Fibroblast of pulmonary artery (primary cell): ENCODE results near the gene S100A1.
A peak's percentile ranks its signal among the peaks of the same experiment; 100 is the strongest.

ENCODE experiments used
- DNase-seq: peaks from one replicate; pipeline ENCODE4 v3.0.0-alpha.2; 2010; ENCODE audit warnings: low read depth
- H3K4me3 ChIP-seq: replicated peaks from 2 replicates; pipeline ENCODE4 v1.5.1; 2011; ENCODE audit warnings: low read depth, mild to moderate bottlenecking, control low read depth, low read length, moderate library complexity
- TF ChIP-seq, protein P1 (sequence below): IDR thresholded peaks from 2 replicates; pipeline ENCODE4 v1.5.1; 2011; ENCODE audit warnings: mild to moderate bottlenecking, control low read depth, low read length, inconsistent platforms; ENCODE audit errors: missing control alignments

S100A1 gene

DNA sequence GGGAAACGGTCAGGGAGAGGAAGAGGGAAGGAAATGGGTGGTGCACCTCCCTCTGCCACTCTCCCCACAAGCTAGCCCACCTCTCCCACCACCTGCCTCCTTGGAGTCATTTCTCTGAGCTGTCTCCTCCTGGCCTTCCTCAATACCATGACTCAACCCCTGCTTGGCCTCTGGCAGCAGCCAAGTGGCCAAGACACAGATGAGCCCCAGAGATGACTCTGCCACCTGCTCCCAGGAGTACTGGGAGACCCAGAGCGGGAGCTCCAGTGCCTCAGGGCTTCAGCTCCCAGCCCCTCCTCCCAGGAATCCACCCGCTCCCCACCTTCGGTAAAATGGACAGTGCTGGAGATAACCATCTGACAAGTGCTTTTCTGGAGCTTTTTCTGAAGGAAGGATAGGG, 17.9 kb upstream of the S100A1 start:
- H3K4me3 ChIP-seq: peak overlapping the region; percentile 90
- TF ChIP-seq, protein P1, sequence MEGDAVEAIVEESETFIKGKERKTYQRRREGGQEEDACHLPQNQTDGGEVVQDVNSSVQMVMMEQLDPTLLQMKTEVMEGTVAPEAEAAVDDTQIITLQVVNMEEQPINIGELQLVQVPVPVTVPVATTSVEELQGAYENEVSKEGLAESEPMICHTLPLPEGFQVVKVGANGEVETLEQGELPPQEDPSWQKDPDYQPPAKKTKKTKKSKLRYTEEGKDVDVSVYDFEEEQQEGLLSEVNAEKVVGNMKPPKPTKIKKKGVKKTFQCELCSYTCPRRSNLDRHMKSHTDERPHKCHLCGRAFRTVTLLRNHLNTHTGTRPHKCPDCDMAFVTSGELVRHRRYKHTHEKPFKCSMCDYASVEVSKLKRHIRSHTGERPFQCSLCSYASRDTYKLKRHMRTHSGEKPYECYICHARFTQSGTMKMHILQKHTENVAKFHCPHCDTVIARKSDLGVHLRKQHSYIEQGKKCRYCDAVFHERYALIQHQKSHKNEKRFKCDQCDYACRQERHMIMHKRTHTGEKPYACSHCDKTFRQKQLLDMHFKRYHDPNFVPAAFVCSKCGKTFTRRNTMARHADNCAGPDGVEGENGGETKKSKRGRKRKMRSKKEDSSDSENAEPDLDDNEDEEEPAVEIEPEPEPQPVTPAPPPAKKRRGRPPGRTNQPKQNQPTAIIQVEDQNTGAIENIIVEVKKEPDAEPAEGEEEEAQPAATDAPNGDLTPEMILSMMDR: no peak
- no peak for DNase-seq

DNA sequence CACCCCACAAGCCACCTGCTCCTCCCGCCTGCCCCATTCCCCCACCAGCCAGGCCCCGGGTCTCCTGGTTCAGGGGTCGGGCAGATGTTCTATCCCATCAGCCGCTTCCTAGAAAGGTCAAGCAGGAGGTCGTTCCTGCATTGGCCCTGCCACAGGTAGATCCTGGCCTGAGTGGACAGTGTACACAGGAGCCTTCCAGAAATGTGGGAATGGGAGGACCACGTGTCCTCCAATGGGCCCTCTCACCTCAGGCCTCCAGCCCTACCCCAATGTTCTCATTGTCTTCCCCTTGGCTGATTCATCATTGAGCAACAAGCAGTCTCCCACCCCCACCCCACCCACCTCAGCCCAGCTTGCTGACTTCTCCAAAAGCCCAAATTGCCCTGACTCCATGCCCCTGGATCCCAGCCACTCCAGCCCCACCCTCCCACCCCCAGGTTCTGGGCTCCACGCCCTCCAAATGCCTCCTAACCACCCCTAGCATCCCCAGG, 17.4 kb upstream of the S100A1 start:
- DNase-seq: peak; percentile 61
- TF ChIP-seq, protein P1: no peak
- H3K4me3 ChIP-seq: peak overlapping the region; percentile 90

DNA sequence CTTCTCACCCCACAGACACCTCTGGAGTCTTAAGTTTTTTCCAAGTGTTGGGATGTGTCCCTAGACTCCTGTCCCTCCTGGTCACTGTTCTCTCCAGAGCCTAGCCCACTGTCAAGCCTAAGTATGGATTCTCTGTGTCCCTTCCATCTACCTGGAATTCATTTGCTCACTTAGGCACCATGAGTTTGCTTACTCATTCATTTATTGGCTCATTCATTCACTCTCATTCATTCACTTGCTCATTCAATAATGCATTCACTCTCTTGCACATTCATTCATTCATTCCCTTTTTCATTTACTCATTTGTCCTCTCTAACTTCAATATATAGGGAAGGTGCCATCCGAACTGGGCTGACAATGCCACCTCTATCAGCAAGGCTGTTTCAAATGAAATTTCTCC, 16.9 kb upstream of the S100A1 start:
- peak overlapping the region; percentile 90 for H3K4me3 ChIP-seq
- DNase-seq: no peak
- TF ChIP-seq, protein P1: no peak

DNA sequence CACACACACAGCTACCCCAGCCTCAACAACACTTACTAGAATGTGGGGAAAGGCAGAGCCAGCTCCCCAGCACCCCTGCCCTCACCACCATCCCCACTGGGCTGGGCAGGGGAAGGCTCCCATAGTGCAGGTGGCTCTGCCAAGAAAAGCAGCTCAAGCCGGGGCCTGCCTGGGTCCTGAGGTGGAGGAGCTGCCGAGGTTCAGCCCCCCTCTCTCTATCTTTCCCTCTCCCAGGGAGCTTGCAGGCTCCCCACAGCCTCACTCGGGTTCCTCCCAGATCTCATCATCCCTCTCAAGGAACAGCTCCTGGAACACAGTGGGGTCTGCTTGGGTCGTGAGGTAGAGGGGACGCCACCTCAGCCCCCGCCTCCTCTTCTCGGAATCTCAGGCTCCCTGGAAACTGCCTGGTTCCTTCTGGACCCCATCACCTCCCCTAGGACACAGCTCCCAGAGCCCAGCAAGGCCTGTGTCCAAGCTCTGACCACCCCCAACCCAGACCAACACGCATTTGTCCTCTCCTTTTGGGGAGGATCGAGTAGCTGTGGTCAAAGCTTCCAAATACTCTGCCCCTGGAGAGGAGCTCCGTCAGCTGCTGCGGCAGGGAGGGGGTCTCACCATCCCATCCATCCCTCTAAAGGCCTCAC, 16.0 kb upstream of the S100A1 start:
- DNase-seq: no peak
- peak overlapping the region; percentile 90 for H3K4me3 ChIP-seq
- TF ChIP-seq, protein P1: no peak

DNA sequence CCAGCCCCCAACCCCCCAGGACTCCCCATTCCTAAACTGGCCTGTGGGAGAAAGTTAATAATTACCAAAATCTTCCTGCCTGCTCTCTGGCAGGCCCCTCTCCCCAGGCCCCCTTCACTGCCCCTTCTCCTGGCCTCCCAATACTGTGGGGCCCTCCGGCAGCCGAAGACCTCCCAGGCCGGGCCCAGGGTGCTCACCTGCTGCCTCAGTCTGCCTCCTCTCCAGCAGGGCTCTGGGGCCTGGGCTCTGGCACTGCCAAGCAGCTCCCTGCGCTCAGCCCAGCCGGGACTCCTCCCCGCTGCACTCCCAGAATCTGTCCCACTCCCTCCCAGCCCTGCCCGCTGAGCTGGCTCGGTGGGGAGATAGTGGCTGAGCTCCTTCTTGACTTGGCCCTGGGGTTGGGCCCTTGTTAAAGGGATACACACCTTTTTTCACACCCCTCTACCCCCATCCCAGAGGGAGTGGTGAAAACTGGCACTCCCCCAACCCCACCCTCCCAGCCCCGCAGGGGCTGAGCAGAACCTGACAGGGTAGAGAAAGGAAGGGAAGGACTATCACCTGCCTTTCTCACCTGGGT, 15.4 kb upstream of the S100A1 start, which contains the start of gene S100A16:
Gene S100A16, minus strand, starts transcription at position 383 of the 577 bp plus-strand sequence. CDS start 4,986 bp downstream, outside the sequence.
- peak; percentile 73 for DNase-seq
- TF ChIP-seq, protein P1: no peak
- H3K4me3 ChIP-seq: peak within 1 kb of the TSS; percentile 90

DNA sequence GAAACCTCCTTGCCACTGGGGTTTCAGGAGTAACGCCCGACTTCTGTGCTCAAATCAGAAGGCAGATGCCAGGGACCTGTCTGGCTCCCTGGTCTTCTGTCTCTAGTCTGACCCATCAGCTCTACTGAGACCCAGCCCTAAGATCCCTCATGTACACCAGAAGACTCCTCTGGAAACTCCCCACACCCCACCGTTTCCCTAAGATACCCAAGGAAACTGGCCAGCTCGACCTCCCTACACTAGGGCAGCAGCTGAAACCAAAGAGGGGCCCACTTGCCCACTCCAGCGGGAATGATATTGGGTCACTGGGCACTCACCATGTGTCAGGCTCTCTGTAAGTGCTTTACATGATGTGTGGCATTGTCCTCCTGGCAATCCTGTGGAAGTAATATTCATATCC, 14.8 kb upstream of the S100A1 start:
- DNase-seq: no peak
- TF ChIP-seq, protein P1: no peak
- peak overlapping the region; percentile 90 for H3K4me3 ChIP-seq
